Measurements from ENCODE around the gene TEX261.
"Not testable (repeated sequence)": the region's sequence is repeated elsewhere in the genome, so short reads cannot be mapped to it uniquely, and the experiment has no call there.

TEX261 gene

DNA sequence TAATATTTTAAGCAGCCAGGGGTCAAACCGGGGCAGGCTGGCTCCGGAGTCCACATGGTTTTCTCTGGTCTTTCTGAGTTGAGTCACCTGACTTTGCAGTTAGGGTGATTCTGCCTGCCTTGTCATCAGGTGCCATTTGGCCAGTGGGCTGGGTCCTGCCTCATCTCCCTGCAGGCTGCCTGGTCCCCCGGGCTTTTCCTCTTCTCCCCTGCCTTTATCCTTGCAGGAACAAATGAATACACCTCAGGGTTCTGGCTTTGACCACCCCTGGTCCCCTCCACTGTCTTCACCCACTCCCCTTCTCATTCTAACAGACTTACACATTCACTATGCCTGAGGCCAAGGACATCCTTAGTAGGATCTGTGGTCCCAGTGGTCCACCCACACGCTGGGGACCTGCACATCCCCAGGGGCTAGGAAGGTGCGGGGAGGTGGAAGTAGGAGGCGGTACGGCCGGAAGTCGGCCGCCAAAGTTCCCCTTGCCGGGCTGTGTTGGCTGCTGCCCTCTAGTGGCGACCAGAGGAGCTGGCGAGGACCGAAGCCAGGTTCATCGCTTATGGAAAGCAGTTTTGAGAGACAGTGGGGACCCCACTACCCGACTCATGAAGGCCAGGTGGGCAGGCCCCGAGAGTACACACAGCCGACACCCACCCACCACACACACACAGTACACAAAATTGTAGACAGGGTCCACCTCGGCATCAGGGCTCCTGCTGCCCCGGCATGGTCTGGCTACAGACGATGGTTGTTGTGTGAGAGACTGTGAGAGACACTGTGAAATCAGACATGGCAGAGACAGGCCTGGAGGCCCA is 6.3 kb upstream of the TEX261 start:
- Histone ChIP-seq H3K4me1 (ENCODE audit: low read depth, poor library complexity, severe bottlenecking) (peaks cover 9% of the 10 kb centered on the region), H3K4me2 (peak overlapping the region; percentile 74), H3K79me2 (ENCODE audit: insufficient read depth, low read depth) (no peaks in the 10 kb centered on the region), H3K27me3 (ENCODE audit: insufficient read depth, low read depth) (no peaks in the 10 kb centered on the region), H3K27ac (no peak overlapping the region), H3K36me3 (ENCODE audit: insufficient read depth) (no peaks in the 10 kb centered on the region), H2AFZ (ENCODE audit: low read depth) (peak overlapping the region; percentile 98), H3K9ac (peak overlapping the region; percentile 35; the same call in 1 of the 2 replicates), H4K20me1 (ENCODE audit: insufficient read depth) (no peaks in the 10 kb centered on the region), H3K4me3 (IDR thresholded peaks at IDR 0.05; ENCODE audit: insufficient read depth, low read depth, low read length) (peak overlapping the region; percentile 92)
- TF ChIP-seq, protein P1, sequence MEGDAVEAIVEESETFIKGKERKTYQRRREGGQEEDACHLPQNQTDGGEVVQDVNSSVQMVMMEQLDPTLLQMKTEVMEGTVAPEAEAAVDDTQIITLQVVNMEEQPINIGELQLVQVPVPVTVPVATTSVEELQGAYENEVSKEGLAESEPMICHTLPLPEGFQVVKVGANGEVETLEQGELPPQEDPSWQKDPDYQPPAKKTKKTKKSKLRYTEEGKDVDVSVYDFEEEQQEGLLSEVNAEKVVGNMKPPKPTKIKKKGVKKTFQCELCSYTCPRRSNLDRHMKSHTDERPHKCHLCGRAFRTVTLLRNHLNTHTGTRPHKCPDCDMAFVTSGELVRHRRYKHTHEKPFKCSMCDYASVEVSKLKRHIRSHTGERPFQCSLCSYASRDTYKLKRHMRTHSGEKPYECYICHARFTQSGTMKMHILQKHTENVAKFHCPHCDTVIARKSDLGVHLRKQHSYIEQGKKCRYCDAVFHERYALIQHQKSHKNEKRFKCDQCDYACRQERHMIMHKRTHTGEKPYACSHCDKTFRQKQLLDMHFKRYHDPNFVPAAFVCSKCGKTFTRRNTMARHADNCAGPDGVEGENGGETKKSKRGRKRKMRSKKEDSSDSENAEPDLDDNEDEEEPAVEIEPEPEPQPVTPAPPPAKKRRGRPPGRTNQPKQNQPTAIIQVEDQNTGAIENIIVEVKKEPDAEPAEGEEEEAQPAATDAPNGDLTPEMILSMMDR (conservative IDR thresholded peaks at IDR 0.05; ENCODE audit: low read depth, low read length) = peak; percentile 95

DNA sequence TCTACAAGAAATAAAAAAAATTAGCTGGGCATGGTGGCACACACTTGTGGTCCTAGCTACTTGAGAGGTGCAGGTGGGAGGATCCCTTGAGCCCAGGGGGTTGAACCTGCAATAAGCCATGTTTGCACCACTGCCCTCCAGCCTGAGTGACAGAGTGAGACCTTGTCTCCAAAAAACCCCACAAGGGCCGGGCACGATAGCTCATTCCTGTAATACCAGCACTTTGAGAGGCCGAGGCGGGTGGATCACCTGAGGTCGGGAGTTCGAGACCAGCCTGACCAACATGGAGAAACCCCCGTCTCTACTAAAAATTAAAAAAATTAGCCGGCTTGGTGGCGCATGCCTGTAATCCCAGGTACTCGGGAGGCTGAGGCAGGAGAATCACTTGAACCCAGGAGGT is 5.3 kb upstream of the TEX261 start:
- not testable (repeated sequence) for H3K9ac ChIP-seq; H3K79me2 ChIP-seq (ENCODE audit: insufficient read depth, low read depth); H3K36me3 ChIP-seq (ENCODE audit: insufficient read depth); H4K20me1 ChIP-seq (ENCODE audit: insufficient read depth); H3K4me2 ChIP-seq; H3K4me3 ChIP-seq (IDR thresholded peaks at IDR 0.05; ENCODE audit: insufficient read depth, low read depth, low read length); H2AFZ ChIP-seq (ENCODE audit: low read depth); H3K27ac ChIP-seq; H3K27me3 ChIP-seq (ENCODE audit: insufficient read depth, low read depth)
- peaks cover 14% of the 10 kb centered on the region for H3K4me1 ChIP-seq (ENCODE audit: low read depth, poor library complexity, severe bottlenecking)

DNA sequence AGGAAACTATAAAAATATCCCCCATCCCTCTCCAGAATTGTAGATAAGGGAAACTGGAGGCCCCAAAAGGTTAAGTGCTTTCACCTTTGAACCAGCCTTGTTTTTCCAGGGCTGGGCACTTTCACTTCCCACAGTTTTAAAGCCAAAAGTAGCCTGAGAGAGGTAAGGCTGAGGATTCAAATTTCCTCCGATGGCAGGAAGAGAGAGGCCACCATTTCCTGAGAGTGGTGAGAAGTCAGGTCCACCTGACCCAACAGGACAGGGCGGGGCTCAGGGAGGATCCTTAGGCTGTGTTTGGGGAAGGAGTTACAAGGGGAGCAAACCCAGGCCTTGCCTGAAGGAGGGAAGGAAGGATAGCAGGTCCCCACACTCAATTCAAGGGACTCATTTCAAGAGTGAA is 4.7 kb upstream of the TEX261 start:
- Histone ChIP-seq H3K4me3 (IDR thresholded peaks at IDR 0.05; ENCODE audit: insufficient read depth, low read depth, low read length) (no peak overlapping the region), H3K79me2 (ENCODE audit: insufficient read depth, low read depth) (peaks cover 2% of the 10 kb centered on the region; the same call in 1 of the 2 replicates), H2AFZ (ENCODE audit: low read depth) (no peak overlapping the region), H3K27ac (no peak overlapping the region), H3K4me2 (no peak overlapping the region), H3K36me3 (ENCODE audit: insufficient read depth) (no peaks in the 10 kb centered on the region), H4K20me1 (ENCODE audit: insufficient read depth) (no peaks in the 10 kb centered on the region), H3K9ac (no peak overlapping the region), H3K4me1 (ENCODE audit: low read depth, poor library complexity, severe bottlenecking) (peaks cover 14% of the 10 kb centered on the region), H3K27me3 (ENCODE audit: insufficient read depth, low read depth) (no peaks in the 10 kb centered on the region)
- TF ChIP-seq, protein P1 (conservative IDR thresholded peaks at IDR 0.05; ENCODE audit: low read depth, low read length) = no peak

DNA sequence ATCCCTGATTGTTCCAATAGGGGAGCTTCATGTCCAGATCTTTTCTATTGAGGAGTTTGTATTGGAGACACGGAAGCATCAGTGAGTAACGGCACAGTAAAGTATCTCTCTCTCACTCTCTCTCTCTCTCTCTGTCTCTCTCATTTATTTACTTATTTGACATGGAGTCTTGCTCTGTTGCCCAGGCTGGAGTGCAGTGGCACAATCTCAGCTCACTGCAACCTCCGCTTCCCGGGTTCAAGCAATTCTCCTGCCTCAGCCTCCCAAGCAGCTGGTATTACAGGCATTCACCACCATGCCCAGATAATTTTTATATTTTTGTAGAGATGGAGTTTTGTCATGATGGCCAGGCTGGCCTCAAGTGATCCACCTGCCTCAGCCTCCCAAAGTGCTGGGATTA is 4.2 kb upstream of the TEX261 start:
- not testable (repeated sequence) for H3K4me2 ChIP-seq; H4K20me1 ChIP-seq (ENCODE audit: insufficient read depth); H2AFZ ChIP-seq (ENCODE audit: low read depth); H3K36me3 ChIP-seq (ENCODE audit: insufficient read depth); H3K4me3 ChIP-seq (IDR thresholded peaks at IDR 0.05; ENCODE audit: insufficient read depth, low read depth, low read length); H3K79me2 ChIP-seq (ENCODE audit: insufficient read depth, low read depth); H3K27ac ChIP-seq; H3K27me3 ChIP-seq (ENCODE audit: insufficient read depth, low read depth); H3K9ac ChIP-seq
- H3K4me1 ChIP-seq (ENCODE audit: low read depth, poor library complexity, severe bottlenecking) = peaks cover 15% of the 10 kb centered on the region

DNA sequence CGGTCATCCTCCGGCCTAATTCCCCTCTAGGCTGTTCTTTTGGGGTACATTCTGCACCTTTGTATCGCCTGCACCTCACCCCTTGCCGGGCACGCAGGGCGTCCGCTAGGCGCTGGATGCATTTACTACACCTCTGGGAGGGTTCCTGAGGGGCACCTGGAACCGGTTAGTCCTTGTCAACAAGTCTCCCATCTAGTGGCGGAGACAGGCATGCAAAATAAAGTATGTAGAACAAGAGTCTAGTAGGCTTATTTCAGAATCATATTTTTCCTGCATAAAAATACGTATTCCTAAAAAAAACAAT is 705 bp upstream of the TEX261 start:
- Histone ChIP-seq H4K20me1 (ENCODE audit: insufficient read depth) (no peaks in the 10 kb centered on the region), H3K36me3 (ENCODE audit: insufficient read depth) (peaks cover 3% of the 10 kb centered on the region; the same call in 1 of the 2 replicates), H3K4me3 (IDR thresholded peaks at IDR 0.05; ENCODE audit: insufficient read depth, low read depth, low read length) (peak overlapping the region; percentile 86), H2AFZ (ENCODE audit: low read depth) (peak overlapping the region; percentile 100), H3K79me2 (ENCODE audit: insufficient read depth, low read depth) (peaks cover 23% of the 10 kb centered on the region), H3K27ac (no peak overlapping the region), H3K27me3 (ENCODE audit: insufficient read depth, low read depth) (no peaks in the 10 kb centered on the region), H3K4me2 (peak overlapping the region; percentile 81), H3K4me1 (ENCODE audit: low read depth, poor library complexity, severe bottlenecking) (peaks cover 22% of the 10 kb centered on the region), H3K9ac (peak overlapping the region; percentile 12; the same call in 1 of the 2 replicates)
- TF ChIP-seq, protein P1 (conservative IDR thresholded peaks at IDR 0.05; ENCODE audit: low read depth, low read length) = peak; percentile 63
